Measurements from ENCODE around the gene CHD8.

The CHD8 gene

GRCh38 chr14:21395450-21395849 lies 60.5 kb downstream of the CHD8 start (continued):
- TF ChIP-seq TSHZ2 (CRISPR knock-in tag; IDR thresholded peaks at IDR 0.05) (no peak), ZNF70 (CRISPR knock-in tag; IDR thresholded peaks at IDR 0.05) (no peak), ZFP3 (CRISPR knock-in tag; IDR thresholded peaks at IDR 0.05) (no peak), TOX (CRISPR knock-in tag; IDR thresholded peaks at IDR 0.05; ENCODE audit: borderline replicate concordance) (no peak)

GRCh38 chr14:21385188-21385904 lies 70.6 kb downstream of the CHD8 start:
- no peak for ATAC-seq
- TF ChIP-seq ZFP30 (CRISPR knock-in tag; IDR thresholded peaks at IDR 0.05) (no peak), RARB (CRISPR knock-in tag; IDR thresholded peaks at IDR 0.05) (no peak), CSDC2 (CRISPR knock-in tag; IDR thresholded peaks at IDR 0.05) (no peak), ZC3H10 (CRISPR knock-in tag; IDR thresholded peaks at IDR 0.05) (no peak), ARNTL (CRISPR knock-in tag; IDR thresholded peaks at IDR 0.05; ENCODE audit: borderline replicate concordance, low read depth) (no peak), GLIS3 (CRISPR knock-in tag; IDR thresholded peaks at IDR 0.05) (no peak)

- ATAC-seq, result no peak
- no peak for TF ChIP-seq SNAI2 (CRISPR knock-in tag; IDR thresholded peaks at IDR 0.05)
- no peak; the same call in 1 of the 2 replicates for TF ChIP-seq PATZ1 (CRISPR knock-in tag; IDR thresholded peaks at IDR 0.05; ENCODE audit: borderline replicate concordance)
- no peak for TF ChIP-seq TCF4 (CRISPR knock-in tag; IDR thresholded peaks at IDR 0.05; ENCODE audit: borderline replicate concordance)
- TF ChIP-seq ZC3H10 (CRISPR knock-in tag; IDR thresholded peaks at IDR 0.05), result no peak
- no peak for TF ChIP-seq GLIS3 (CRISPR knock-in tag; IDR thresholded peaks at IDR 0.05)
- TF ChIP-seq ESRRG (CRISPR knock-in tag; IDR thresholded peaks at IDR 0.05), result no peak
- TF ChIP-seq PPARA (CRISPR knock-in tag; IDR thresholded peaks at IDR 0.05; ENCODE audit: borderline replicate concordance), result no peak
- TF ChIP-seq CSDC2 (CRISPR knock-in tag; IDR thresholded peaks at IDR 0.05), result no peak
- TF ChIP-seq POU6F1 (CRISPR knock-in tag; IDR thresholded peaks at IDR 0.05; ENCODE audit: borderline replicate concordance, low read depth), result no peak
- no peak for TF ChIP-seq TOX (CRISPR knock-in tag; IDR thresholded peaks at IDR 0.05; ENCODE audit: borderline replicate concordance)
- TF ChIP-seq OSR1 (CRISPR knock-in tag; IDR thresholded peaks at IDR 0.05), result no peak
- no peak for TF ChIP-seq ZNF565 (CRISPR knock-in tag; conservative IDR thresholded peaks at IDR 0.05; ENCODE audit: low read depth)
- no peak for TF ChIP-seq ZFP3 (CRISPR knock-in tag; IDR thresholded peaks at IDR 0.05)
- no peak for TF ChIP-seq CSRNP3 (CRISPR knock-in tag; IDR thresholded peaks at IDR 0.05)
Observed at GRCh38 chr14:21384494-21384851, 71.5 kb downstream of the CHD8 start.

GRCh38 chr14:21383848-21384493 lies 72.0 kb downstream of the CHD8 start, which contains the start of gene SUPT16H:
Gene SUPT16H, minus strand, starts transcription at chr14:21384019. Its CDS starts 92 bp downstream, at chr14:21383927.
- ATAC-seq, result peak; percentile 94
- TF ChIP-seq TSHZ2 (CRISPR knock-in tag; IDR thresholded peaks at IDR 0.05) (no peak), CREB5 (CRISPR knock-in tag; IDR thresholded peaks at IDR 0.05; ENCODE audit: low read depth) (no peak), RARB (CRISPR knock-in tag; IDR thresholded peaks at IDR 0.05) (no peak)
